Stomach (tissue), 9 donors: Measurements from ENCODE around the gene SERPINB1. TPM values are rescaled to one million over a fixed set of nuclear protein-coding genes. Genes with fewer than 3 reads are reported as not detected.
A peak's percentile ranks its signal among the peaks of the same experiment; 100 is the strongest.
"Not testable (repeated sequence)": the region's sequence is repeated elsewhere in the genome, so short reads cannot be mapped to it uniquely, and the experiment has no call there.

Experiments
- DNase-seq, 2 donors: peaks; one replicate each; pipeline versions ENCODE4 v3.0.0 to v3.0.0-alpha.2; 2013 to 2019
- H3K27ac ChIP-seq, 5 donors: fragments of 200-600 bp in 4 of 5; sonication (generic) in 4 of 5; one replicate each; pipeline ENCODE4 v1.5.1; 2013 to 2019; ENCODE audit warnings: mild to moderate bottlenecking in 1 of 5, moderate library complexity in 1 of 5
- H3K27me3 ChIP-seq, 3 donors: fragments of 200-600 bp; sonication (generic); one replicate each; pipeline ENCODE4 v1.5.1; 2017 to 2019; ENCODE audit warnings: mixed run types in 1 of 3
- H3K36me3 ChIP-seq, 4 donors: fragments of 200-600 bp; sonication (generic); 1 replicate in 3 of 4; 2 replicates in 1 of 4; pipeline ENCODE4 v1.5.1; 2016 to 2019
- H3K4me1 ChIP-seq, 4 donors: fragments of 200-600 bp; sonication (generic); one replicate each; pipeline ENCODE4 v1.5.1; 2016 to 2019
- H3K4me3 ChIP-seq, 4 donors: fragments of 200-600 bp; sonication (generic) in 3 of 4; one replicate each; pipeline ENCODE4 v1.5.1; 2016 to 2019; ENCODE audit warnings: mild to moderate bottlenecking in 1 of 4
- H3K9me3 ChIP-seq, 4 donors: fragments of 200-600 bp; sonication (generic); one replicate each; pipeline ENCODE4 v1.5.1; 2016 to 2019
- EP300 ChIP-seq: sonication (generic); formaldehyde crosslinking; IDR thresholded peaks from one replicate; pipeline ENCODE4 v1.6.1; 2017; ENCODE audit warnings: antibody characterized with exemption
- POLR2A ChIP-seq, 4 donors: fragments of 450-650 bp; IDR thresholded peaks; one replicate each; pipeline ENCODE4 v1.6.1; 2016; ENCODE audit warnings: antibody characterized with exemption in 4 of 4, control low read depth in 2 of 4, mild to moderate bottlenecking in 1 of 4, moderate library complexity in 1 of 4
- POLR2AphosphoS5 ChIP-seq, 3 donors: sonication (generic); formaldehyde crosslinking; IDR thresholded peaks; one replicate each; pipeline ENCODE4 v1.6.1; 2016; ENCODE audit warnings: antibody characterized with exemption in 3 of 3
- WGBS, 5 donors: extraction: QIAGEN DNeasy Blood & Tissue Kit in 3 of 5; methylation state at CpG; one replicate each; pipeline versions ENCODE4 v1.1.5 to v1.1.7; 2013 to 2018; 5-methylcytosine and 5-hydroxymethylcytosine counted together
- intact Hi-C: fragments of 100-400 bp; cut with DNase I; formaldehyde crosslinking; loops from one replicate; pipeline ENCODE4 v1.15.1; 2023; ENCODE audit warnings: low total_unique reads
- polyA plus RNA-seq, 3 donors: library from polyadenylated mRNA; stranded (reverse); fragments of 200-250 nt; gene quantifications; one replicate each; pipeline ENCODE4 v1.2.3, GENCODE V29; 2013
- total RNA-seq, 5 donors: library from RNA; depleted of rRNA; stranded (reverse); fragments of >200 nt; gene quantifications; one replicate each; pipeline versions ENCODE4 v1.1.0 to v1.2.3, GENCODE V29; 2014 to 2016
- TF ChIP-seq, protein P1 (sequence below), 7 experiments: fragments of 450-650 bp in 4 of 7; fragments of 200-600 bp in 3 of 7; sonication (generic) in 3 of 7; IDR thresholded peaks; one replicate each; pipeline ENCODE4 v1.5.1; 2016 to 2019; ENCODE audit warnings: antibody characterized with exemption in 7 of 7, control low read depth in 2 of 7, mild to moderate bottlenecking in 1 of 7
- donor health status: healthy with polysubstance abuse.
- donor health status: Bipolar disorder and iron deficiency.
- donor health status: healthy.

SERPINB1 gene
- total and polyA plus RNA-seq, 8 donors: 10.3 to 146 (median 102) TPM

- Histone ChIP-seq H3K27me3 (no peaks in the 10 kb centered on the region), H3K4me1 (peaks cover 21 to 63% (median 32%) of the 10 kb centered on the region in 4 donors), H3K36me3 (no peaks in the 10 kb centered on the region), H3K27ac (peak overlapping the region; percentile 65 to 85 (median 78)), H3K9me3 (no peaks in the 10 kb centered on the region), H3K4me3 (no peak overlapping the region)
- TF ChIP-seq, protein P1, sequence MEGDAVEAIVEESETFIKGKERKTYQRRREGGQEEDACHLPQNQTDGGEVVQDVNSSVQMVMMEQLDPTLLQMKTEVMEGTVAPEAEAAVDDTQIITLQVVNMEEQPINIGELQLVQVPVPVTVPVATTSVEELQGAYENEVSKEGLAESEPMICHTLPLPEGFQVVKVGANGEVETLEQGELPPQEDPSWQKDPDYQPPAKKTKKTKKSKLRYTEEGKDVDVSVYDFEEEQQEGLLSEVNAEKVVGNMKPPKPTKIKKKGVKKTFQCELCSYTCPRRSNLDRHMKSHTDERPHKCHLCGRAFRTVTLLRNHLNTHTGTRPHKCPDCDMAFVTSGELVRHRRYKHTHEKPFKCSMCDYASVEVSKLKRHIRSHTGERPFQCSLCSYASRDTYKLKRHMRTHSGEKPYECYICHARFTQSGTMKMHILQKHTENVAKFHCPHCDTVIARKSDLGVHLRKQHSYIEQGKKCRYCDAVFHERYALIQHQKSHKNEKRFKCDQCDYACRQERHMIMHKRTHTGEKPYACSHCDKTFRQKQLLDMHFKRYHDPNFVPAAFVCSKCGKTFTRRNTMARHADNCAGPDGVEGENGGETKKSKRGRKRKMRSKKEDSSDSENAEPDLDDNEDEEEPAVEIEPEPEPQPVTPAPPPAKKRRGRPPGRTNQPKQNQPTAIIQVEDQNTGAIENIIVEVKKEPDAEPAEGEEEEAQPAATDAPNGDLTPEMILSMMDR (IDR thresholded peaks at IDR 0.05): no peak
- TF ChIP-seq POLR2A (IDR thresholded peaks at IDR 0.05) (no peak), EP300 (no peak), POLR2AphosphoS5 (IDR thresholded peaks at IDR 0.05) (no peak)
- DNase-seq: no peak
- WGBS, 5 donors: 68 to 88% (median 82%) methylated on average over 7 of the region's 7 CpGs
- intact Hi-C loops: no loop called here
These were observed 15.5 kb upstream of the SERPINB1 start for GRCh38 chr6:2857185-2857579.

- intact Hi-C loops: no loop called here
- 67 to 81% (median 78%) methylated on average over 13 of the region's 13 CpGs for WGBS, 5 donors
- Histone ChIP-seq H3K27ac (peak overlapping the region in 4 of 5 donors; percentile 56 to 81 (median 74)), H3K36me3 (no peaks in the 10 kb centered on the region), H3K4me3 (no peak overlapping the region), H3K9me3 (no peaks in the 10 kb centered on the region), H3K27me3 (no peaks in the 10 kb centered on the region), H3K4me1 (peaks cover 21 to 71% (median 39%) of the 10 kb centered on the region in 4 donors)
- TF ChIP-seq POLR2A (IDR thresholded peaks at IDR 0.05) (no peak), POLR2AphosphoS5 (IDR thresholded peaks at IDR 0.05) (no peak), EP300 (no peak)
- TF ChIP-seq, protein P1 (IDR thresholded peaks at IDR 0.05): no peak
- peak in 1 of 2 donors; percentile 73 for DNase-seq
These were observed 13.4 kb upstream of the SERPINB1 start for GRCh38 chr6:2855061-2855519.

GRCh38 chr6:2854396-2854982 is 12.8 kb upstream of the SERPINB1 start:
- Histone ChIP-seq H3K9me3 (no peaks in the 10 kb centered on the region), H3K4me3 (peak overlapping the region in 3 of 4 donors; percentile 17 to 37 (median 34)), H3K27ac (peak overlapping the region; percentile 53 to 81 (median 70)), H3K27me3 (no peaks in the 10 kb centered on the region), H3K36me3 (no peaks in the 10 kb centered on the region), H3K4me1 (peaks cover 21 to 71% (median 39%) of the 10 kb centered on the region in 4 donors)
- no peak for TF ChIP-seq POLR2A (IDR thresholded peaks at IDR 0.05)
- intact Hi-C loops: no loop called here
- WGBS, 5 donors: 45 to 62% (median 53%) methylated on average over 11 of the region's 11 CpGs
- peak in 1 of 2 donors; percentile 37 for DNase-seq

GRCh38 chr6:2853769-2854395 is 12.2 kb upstream of the SERPINB1 start:
- H3K36me3 ChIP-seq: no peaks in the 10 kb centered on the region
- no peaks in the 10 kb centered on the region for H3K9me3 ChIP-seq
- DNase-seq: peak in 1 of 2 donors; percentile 74
- intact Hi-C loops: no loop called here
- H3K4me3 ChIP-seq: peak overlapping the region; percentile 17 to 37 (median 36)
- peak overlapping the region; percentile 16 to 81 (median 70) for H3K27ac ChIP-seq
- TF ChIP-seq, protein P1 (IDR thresholded peaks at IDR 0.05): peak in 3 of 7 experiments; percentile 21 to 34 (median 34)
- no peak for TF ChIP-seq EP300
- H3K27me3 ChIP-seq: no peaks in the 10 kb centered on the region
- peaks cover 21 to 68% (median 36%) of the 10 kb centered on the region in 4 donors for H3K4me1 ChIP-seq
- WGBS, 5 donors: 14 to 25% (median 18%) methylated on average over 14 of the region's 14 CpGs

GRCh38 chr6:2853378-2853768 is 11.7 kb upstream of the SERPINB1 start:
- WGBS, 5 donors: 75 to 100% (median 88%) methylated on average over 1 of the region's 1 CpG; no CpG with 5 or more reads in 2 of the 5 donors
- Histone ChIP-seq H3K4me1 (peaks cover 20 to 67% (median 32%) of the 10 kb centered on the region in 4 donors), H3K4me3 (peak overlapping the region in 2 of 4 donors; percentile 17 to 37), H3K27ac (peak overlapping the region; percentile 16 to 81 (median 70))
- H3K36me3 ChIP-seq, intact Hi-C loops, H3K9me3 ChIP-seq, DNase-seq, H3K27me3 ChIP-seq: not testable (repeated sequence)
